GM12872 (cell line): ENCODE results near the gene TNIK.
A peak's percentile ranks its signal among the peaks of the same experiment; 100 is the strongest.

Experiments used
- TF ChIP-seq, protein P1 (sequence below): IDR thresholded peaks from 3 replicates; pipeline ENCODE4 v1.5.1; 2011; ENCODE audit warnings: low read depth, mild to moderate bottlenecking, low read length, moderate library complexity; ENCODE audit not compliant: insufficient read depth

TNIK gene

DNA sequence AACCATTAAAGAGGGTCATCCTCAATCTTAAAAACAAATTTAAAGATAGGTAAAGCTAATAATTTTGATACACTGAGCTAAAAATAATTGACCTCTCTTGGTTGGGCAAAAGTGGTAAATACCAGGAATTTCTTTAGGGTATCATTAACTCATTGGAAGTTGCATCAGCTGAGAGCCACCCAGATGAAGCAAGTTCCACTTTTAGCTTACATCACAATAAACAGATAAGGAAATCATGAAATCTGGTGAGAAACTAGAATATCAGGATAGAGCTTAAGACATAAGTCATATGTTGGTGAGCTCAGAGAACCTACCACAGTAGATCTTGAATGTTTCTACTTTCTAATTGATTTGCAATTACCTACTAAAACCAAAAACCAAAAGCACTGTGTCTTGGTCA, 336.3 kb downstream of the TNIK start:
- TF ChIP-seq, protein P1, sequence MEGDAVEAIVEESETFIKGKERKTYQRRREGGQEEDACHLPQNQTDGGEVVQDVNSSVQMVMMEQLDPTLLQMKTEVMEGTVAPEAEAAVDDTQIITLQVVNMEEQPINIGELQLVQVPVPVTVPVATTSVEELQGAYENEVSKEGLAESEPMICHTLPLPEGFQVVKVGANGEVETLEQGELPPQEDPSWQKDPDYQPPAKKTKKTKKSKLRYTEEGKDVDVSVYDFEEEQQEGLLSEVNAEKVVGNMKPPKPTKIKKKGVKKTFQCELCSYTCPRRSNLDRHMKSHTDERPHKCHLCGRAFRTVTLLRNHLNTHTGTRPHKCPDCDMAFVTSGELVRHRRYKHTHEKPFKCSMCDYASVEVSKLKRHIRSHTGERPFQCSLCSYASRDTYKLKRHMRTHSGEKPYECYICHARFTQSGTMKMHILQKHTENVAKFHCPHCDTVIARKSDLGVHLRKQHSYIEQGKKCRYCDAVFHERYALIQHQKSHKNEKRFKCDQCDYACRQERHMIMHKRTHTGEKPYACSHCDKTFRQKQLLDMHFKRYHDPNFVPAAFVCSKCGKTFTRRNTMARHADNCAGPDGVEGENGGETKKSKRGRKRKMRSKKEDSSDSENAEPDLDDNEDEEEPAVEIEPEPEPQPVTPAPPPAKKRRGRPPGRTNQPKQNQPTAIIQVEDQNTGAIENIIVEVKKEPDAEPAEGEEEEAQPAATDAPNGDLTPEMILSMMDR: no peak

DNA sequence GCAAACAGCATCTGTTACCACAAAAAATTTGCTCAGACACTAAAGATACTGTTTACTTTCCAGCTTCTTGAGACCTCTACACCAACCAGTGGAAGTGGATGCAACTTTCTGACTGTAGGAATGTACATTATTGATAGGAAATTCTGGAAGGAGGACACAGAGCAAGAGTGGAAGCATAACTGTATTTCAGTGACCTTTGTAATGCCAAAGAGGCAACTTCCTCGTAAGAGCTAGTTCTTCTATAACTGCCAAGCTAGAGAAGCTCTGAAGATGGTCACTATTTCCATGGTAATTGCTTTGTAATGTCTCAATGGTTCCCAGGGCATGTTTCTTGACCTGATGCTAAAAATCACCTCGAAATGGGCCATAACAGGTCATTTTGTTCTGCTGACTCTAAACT, 337.3 kb downstream of the TNIK start:
- TF ChIP-seq, protein P1: no peak

DNA sequence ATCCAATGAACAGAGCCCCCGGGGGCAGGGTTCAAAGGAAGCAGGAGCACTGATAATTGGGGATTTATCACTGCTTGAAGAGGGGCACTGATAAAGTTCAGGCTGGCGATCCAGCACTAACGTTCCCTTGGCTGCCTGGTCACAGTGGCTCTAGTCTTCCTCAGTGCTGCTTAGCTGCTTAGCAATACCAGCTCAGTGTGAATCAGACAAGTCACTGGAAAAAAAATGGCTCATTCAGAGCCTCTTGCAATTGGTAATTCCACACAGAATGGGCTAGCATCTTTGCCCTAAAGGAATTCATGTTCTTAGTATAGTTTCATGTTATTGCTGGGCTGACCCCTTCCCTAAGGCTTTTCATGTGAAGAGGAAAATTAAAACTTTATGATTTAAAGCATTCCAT, 338.0 kb downstream of the TNIK start:
- TF ChIP-seq, protein P1: no peak

DNA sequence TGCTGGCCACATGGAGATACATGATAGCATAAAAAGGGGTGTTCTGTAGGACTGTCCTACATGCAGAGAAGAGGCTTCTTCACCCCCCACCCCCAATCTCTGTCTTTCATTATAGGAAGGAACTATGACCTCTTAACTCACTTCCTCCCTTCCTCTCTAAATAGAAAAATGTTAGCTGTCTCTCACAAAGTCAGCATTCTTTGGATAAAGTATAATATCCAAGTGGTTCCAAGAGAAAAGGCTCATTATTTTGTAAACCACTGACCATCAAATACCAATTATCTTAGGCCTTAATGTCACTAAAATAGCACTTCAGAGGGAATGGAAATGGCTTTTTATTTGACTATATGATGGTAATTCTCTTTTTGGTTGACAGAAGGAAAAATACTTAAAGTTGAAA, 338.4 kb downstream of the TNIK start:
- TF ChIP-seq, protein P1: no peak

DNA sequence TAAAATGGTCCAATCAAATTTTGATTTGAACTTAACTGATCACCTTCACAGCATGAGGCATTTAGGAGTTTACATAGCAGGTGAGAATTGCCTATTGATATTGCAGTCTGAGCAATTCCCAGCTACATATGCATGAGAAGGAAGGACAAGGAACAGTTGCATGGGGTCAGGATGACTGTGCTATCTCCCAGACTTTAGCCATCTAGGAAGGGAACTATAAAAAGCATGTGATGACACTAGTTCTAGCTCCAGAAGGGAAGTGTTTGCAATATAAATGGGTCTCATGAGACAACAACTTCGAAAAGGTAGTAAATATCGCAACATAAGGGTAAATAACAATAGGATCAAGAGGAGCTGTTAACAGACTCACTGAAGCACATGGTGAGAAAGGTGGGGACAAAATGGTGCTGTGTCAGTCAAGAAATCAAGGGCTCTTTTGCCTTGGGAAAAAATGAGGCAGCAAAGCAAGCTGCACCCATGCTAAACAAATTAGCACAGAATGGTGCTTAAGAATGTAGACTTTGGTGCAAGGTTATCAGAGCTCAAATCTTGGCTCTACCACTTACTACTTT, 343.3 kb downstream of the TNIK start:
- TF ChIP-seq, protein P1: no peak

DNA sequence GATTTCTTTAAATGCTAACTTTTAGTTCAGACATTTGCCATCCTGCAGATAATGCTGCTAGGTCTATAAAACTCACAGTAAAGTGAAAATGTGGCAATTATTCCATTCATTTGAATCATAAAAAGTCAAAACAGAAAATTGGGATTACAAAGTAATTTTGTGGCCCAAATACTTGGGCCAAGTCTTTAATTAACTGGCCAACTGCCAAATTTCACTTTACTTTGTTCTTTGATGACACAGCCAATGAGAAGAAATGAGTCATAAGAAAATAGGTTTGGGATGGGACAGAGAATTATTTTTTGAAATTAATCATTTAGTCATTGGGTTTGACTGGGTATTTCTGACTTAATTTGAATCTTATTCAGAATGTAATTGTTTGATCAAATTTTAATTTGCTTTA, 343.8 kb downstream of the TNIK start:
- TF ChIP-seq, protein P1: no peak

DNA sequence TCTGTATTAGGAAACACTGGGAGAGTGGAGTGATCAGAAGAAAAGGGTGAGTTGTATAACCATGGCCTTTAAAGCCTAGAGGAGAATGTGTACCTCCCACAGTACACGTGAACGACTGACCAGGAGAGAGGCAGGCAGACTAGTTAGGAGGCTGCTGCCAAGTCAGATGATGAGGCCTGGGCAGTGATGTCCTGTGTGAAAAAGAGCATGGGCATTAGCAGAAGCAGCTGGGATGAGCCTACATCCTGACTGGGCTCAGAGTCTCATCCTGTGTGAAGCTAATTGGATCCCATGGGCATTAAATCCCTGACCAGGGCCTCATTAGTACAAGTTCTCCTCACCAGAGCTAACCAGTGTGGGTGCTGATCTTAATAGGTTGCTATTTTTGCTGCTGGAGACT, 344.5 kb downstream of the TNIK start:
- TF ChIP-seq, protein P1: no peak

DNA sequence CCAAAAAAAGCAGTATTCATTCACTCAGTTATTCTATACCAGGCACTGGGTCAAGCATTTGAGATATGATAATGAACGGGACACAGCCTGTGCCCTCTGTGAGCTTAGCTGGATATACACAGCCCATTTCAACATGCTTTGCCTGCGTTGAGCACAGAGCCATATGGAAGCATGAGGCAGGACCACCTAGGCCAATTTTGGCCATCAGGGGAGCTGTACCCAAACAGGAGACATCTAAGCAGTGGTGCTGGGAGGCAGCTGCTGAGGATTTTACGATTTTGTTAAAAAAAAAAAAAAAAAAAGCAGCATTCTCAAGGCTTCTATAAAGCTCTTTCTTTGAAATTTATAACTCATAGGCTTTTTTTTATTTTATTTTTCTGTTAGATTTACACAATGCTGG, 346.5 kb downstream of the TNIK start:
- TF ChIP-seq, protein P1: 0 out of 3 replicates have a peak, but pooled peaks have one; percentile 13
